Measurements from ENCODE around the gene SRI.

The SRI gene

GRCh38 chr7:88216276-88216675 is 3.6 kb downstream of the SRI start:
- no peak overlapping the region for H3K4me3 ChIP-seq (ENCODE audit: control insufficient read depth, low read depth, low read length)
- no peak for TF ChIP-seq CTCF (IDR thresholded peaks at IDR 0.05; ENCODE audit: control insufficient read depth, insufficient read depth, low read depth, low read length, missing control alignments)
- no peak for DNase-seq (ENCODE audit: low read depth)

- DNase-seq (ENCODE audit: low read depth): no peak
- H3K4me3 ChIP-seq (ENCODE audit: control insufficient read depth, low read depth, low read length): no peak overlapping the region
- TF ChIP-seq CTCF (IDR thresholded peaks at IDR 0.05; ENCODE audit: control insufficient read depth, insufficient read depth, low read depth, low read length, missing control alignments): no peak
Measured at GRCh38 chr7:88215295-88215694, 4.5 kb downstream of the SRI start.

GRCh38 chr7:88214456-88214855 is 5.4 kb downstream of the SRI start:
- DNase-seq (ENCODE audit: low read depth): no peak
- TF ChIP-seq CTCF (IDR thresholded peaks at IDR 0.05; ENCODE audit: control insufficient read depth, insufficient read depth, low read depth, low read length, missing control alignments): no peak
- H3K4me3 ChIP-seq (ENCODE audit: control insufficient read depth, low read depth, low read length): no peak overlapping the region

- DNase-seq (ENCODE audit: low read depth): no peak
- H3K4me3 ChIP-seq (ENCODE audit: control insufficient read depth, low read depth, low read length): no peak overlapping the region
- no peak for TF ChIP-seq CTCF (IDR thresholded peaks at IDR 0.05; ENCODE audit: control insufficient read depth, insufficient read depth, low read depth, low read length, missing control alignments)
Measured at GRCh38 chr7:88212918-88213317, 6.9 kb downstream of the SRI start.

GRCh38 chr7:88208521-88208920 is 11.3 kb downstream of the SRI start:
- no peak for TF ChIP-seq CTCF (IDR thresholded peaks at IDR 0.05; ENCODE audit: control insufficient read depth, insufficient read depth, low read depth, low read length, missing control alignments)
- no peak overlapping the region for H3K4me3 ChIP-seq (ENCODE audit: control insufficient read depth, low read depth, low read length)
- DNase-seq (ENCODE audit: low read depth): no peak

GRCh38 chr7:88206254-88206653 is 13.6 kb downstream of the SRI start:
- TF ChIP-seq CTCF (IDR thresholded peaks at IDR 0.05; ENCODE audit: control insufficient read depth, insufficient read depth, low read depth, low read length, missing control alignments): no peak
- H3K4me3 ChIP-seq (ENCODE audit: control insufficient read depth, low read depth, low read length): no peak overlapping the region
- no peak for DNase-seq (ENCODE audit: low read depth)

- no peak overlapping the region for H3K4me3 ChIP-seq (ENCODE audit: control insufficient read depth, low read depth, low read length)
- no peak for DNase-seq (ENCODE audit: low read depth)
- no peak for TF ChIP-seq CTCF (IDR thresholded peaks at IDR 0.05; ENCODE audit: control insufficient read depth, insufficient read depth, low read depth, low read length, missing control alignments)
Measured at GRCh38 chr7:88205179-88205578, 14.7 kb downstream of the SRI start.
